ENCODE data around the gene HOXA9. TPM values are rescaled to one million over a fixed set of nuclear protein-coding genes. Genes with fewer than 3 reads are reported as not detected.

HOXA9 gene
- total RNA-seq, 1 donor from 2014 or later, result not detected

GRCh38 chr7:27180431-27181420, 15.4 kb upstream of the HOXA9 start:
- H3K27me3 Mint-ChIP-seq (ENCODE audit: unreplicated experiment), result peaks cover 85% of the 10 kb centered on the region
- no peak for DNase-seq (ENCODE audit: extremely low spot score, unreplicated experiment)
- H3K4me3 Mint-ChIP-seq (ENCODE audit: unreplicated experiment), result no peak overlapping the region

DNA sequence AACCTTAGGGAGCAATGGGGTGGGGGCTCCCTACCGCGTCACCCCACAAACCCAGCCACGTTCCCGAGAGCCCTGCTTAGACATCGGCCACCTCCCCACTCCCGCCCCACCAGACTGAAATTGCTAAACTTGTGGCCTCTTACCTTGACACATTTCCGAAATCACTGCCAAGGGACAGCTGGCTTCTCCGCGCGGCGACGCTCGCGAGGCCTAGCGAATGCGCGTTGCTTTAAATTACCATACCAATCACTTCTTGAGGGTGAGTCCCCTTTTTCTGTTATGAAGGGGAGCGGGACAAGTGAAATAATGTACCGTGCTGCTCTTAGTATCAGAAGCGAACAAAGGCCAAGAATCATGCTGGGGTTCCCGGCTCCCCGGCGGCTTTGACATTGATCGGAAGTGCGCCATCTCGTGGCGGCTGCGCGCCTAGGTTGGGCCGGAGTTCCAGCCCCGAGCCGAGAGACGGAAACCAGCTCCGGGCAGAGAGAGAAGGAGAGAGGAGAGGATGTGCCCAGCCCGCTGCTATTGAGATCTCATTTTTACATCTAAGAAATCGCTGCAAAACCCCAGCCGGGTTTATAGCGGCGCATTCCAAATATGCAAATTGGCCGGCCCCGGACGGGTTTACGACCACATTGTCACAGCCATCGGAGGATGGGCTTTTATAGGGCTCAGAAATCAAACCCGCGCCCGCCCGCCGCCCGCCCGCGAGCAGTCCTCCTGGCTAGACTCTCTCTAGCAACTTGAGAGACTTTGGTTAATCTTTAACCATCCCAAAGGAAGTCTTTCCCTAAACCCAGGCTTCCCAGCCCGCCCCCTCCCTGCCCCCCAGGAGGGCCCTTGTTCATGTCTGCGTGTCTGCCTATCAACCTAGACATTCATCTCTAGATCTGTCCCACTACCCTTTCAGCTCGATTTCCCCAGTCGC, 14.4 kb upstream of the HOXA9 start:
- no peaks in the 10 kb centered on the region for H3K36me3 Mint-ChIP-seq (ENCODE audit: unreplicated experiment)
- TF ChIP-seq CTCF (IDR thresholded peaks at IDR 0.05), result peak; percentile 77
- peak overlapping the region; percentile 0 for H3K4me3 Mint-ChIP-seq (ENCODE audit: unreplicated experiment)
- no peaks in the 10 kb centered on the region for H3K9me3 Mint-ChIP-seq (ENCODE audit: unreplicated experiment)
- no peak for DNase-seq (ENCODE audit: extremely low spot score, unreplicated experiment)
- H3K27ac Mint-ChIP-seq (ENCODE audit: unreplicated experiment), result no peak overlapping the region
- peaks cover 18% of the 10 kb centered on the region for H3K4me1 Mint-ChIP-seq (ENCODE audit: unreplicated experiment)
- H3K27me3 Mint-ChIP-seq (ENCODE audit: unreplicated experiment), result peaks cover 85% of the 10 kb centered on the region

More at GRCh38 chr7:27180431-27181420, 15.4 kb upstream of the HOXA9 start:
- TF ChIP-seq CTCF (IDR thresholded peaks at IDR 0.05), result no peak
- no peaks in the 10 kb centered on the region for H3K36me3 Mint-ChIP-seq (ENCODE audit: unreplicated experiment)
- H3K9me3 Mint-ChIP-seq (ENCODE audit: unreplicated experiment), result no peaks in the 10 kb centered on the region
- H3K4me1 Mint-ChIP-seq (ENCODE audit: unreplicated experiment), result peaks cover 23% of the 10 kb centered on the region
- no peak overlapping the region for H3K27ac Mint-ChIP-seq (ENCODE audit: unreplicated experiment)

- H3K27me3 Mint-ChIP-seq (ENCODE audit: unreplicated experiment), result peaks cover 85% of the 10 kb centered on the region
- H3K9me3 Mint-ChIP-seq (ENCODE audit: unreplicated experiment), result no peaks in the 10 kb centered on the region
- no peak overlapping the region for H3K4me3 Mint-ChIP-seq (ENCODE audit: unreplicated experiment)
- H3K27ac Mint-ChIP-seq (ENCODE audit: unreplicated experiment), result no peak overlapping the region
- peaks cover 13% of the 10 kb centered on the region for H3K4me1 Mint-ChIP-seq (ENCODE audit: unreplicated experiment)
- no peaks in the 10 kb centered on the region for H3K36me3 Mint-ChIP-seq (ENCODE audit: unreplicated experiment)
- DNase-seq (ENCODE audit: extremely low spot score, unreplicated experiment), result no peak
- TF ChIP-seq CTCF (IDR thresholded peaks at IDR 0.05), result no peak
These were observed 13.7 kb upstream of the HOXA9 start for GRCh38 chr7:27179030-27179429.

- no peak overlapping the region for H3K4me3 Mint-ChIP-seq (ENCODE audit: unreplicated experiment)
- no peaks in the 10 kb centered on the region for H3K36me3 Mint-ChIP-seq (ENCODE audit: unreplicated experiment)
- no peak for DNase-seq (ENCODE audit: extremely low spot score, unreplicated experiment)
- H3K4me1 Mint-ChIP-seq (ENCODE audit: unreplicated experiment), result peaks cover 7% of the 10 kb centered on the region
- no peak overlapping the region for H3K27ac Mint-ChIP-seq (ENCODE audit: unreplicated experiment)
- peaks cover 81% of the 10 kb centered on the region for H3K27me3 Mint-ChIP-seq (ENCODE audit: unreplicated experiment)
- no peaks in the 10 kb centered on the region for H3K9me3 Mint-ChIP-seq (ENCODE audit: unreplicated experiment)
- TF ChIP-seq CTCF (IDR thresholded peaks at IDR 0.05), result no peak
These were observed 13.0 kb upstream of the HOXA9 start for GRCh38 chr7:27178366-27178765.

Measured in osteocyte (in vitro differentiated cells).